GM18951 (cell line): ENCODE data around the gene CDC20B.

Experiments
- POLR2A ChIP-seq: IDR thresholded peaks from 4 replicates; pipeline ENCODE4 v1.6.1; 2011; ENCODE audit warnings: mild to moderate bottlenecking; ENCODE audit not compliant: insufficient read length, insufficient read depth; ENCODE audit errors: extremely low read depth
- in situ Hi-C: fragments of 300-500 bp; cut with MboI; formaldehyde crosslinking; loops from one replicate; pipeline ENCODE4 v1.12.0; 2022; ENCODE audit warnings: low sequenced_read_pairs, mixed read lengths, inconsistent platforms; ENCODE audit not compliant: unreplicated experiment

The CDC20B gene

GRCh38 chr5:55177078-55177477, 4.1 kb upstream of the CDC20B start:
- in situ Hi-C loops: loop anchor here (10.0 kb wide), 1 partner anchor 528 kb away; no protein-coding TSS in a partner anchor
- TF ChIP-seq POLR2A: no peak

GRCh38 chr5:55176176-55176818, 3.3 kb upstream of the CDC20B start:
- in situ Hi-C loops: loop anchor here (10.0 kb wide), 1 partner anchor 529 kb away; no protein-coding TSS in a partner anchor
- no peak for TF ChIP-seq POLR2A

- no peak for TF ChIP-seq POLR2A
Observed at GRCh38 chr5:55175781-55176175, 2.8 kb upstream of the CDC20B start.

GRCh38 chr5:55173687-55174230, 782 bp upstream of the CDC20B start:
- TF ChIP-seq POLR2A: no peak
- in situ Hi-C loops: loop anchor here (10.0 kb wide), 1 partner anchor 531 kb away; no protein-coding TSS in a partner anchor

More at GRCh38 chr5:55175781-55176175, 2.8 kb upstream of the CDC20B start:
- in situ Hi-C loops: loop anchor here (10.0 kb wide), 1 partner anchor 529 kb away; no protein-coding TSS in a partner anchor

- no peak for TF ChIP-seq POLR2A
- in situ Hi-C loops: loop anchor here (10.0 kb wide), 1 partner anchor 533 kb away; no protein-coding TSS in a partner anchor
Observed at GRCh38 chr5:55172051-55172899, 702 bp downstream of the CDC20B start.

GRCh38 chr5:55171471-55171870, 1.5 kb downstream of the CDC20B start:
- TF ChIP-seq POLR2A: no peak
- in situ Hi-C loops: loop anchor here (10.0 kb wide), 1 partner anchor 533 kb away; no protein-coding TSS in a partner anchor

- in situ Hi-C loops: no loop called here
- no peak for TF ChIP-seq POLR2A
Observed at GRCh38 chr5:55162666-55163065, 10.3 kb downstream of the CDC20B start.

GRCh38 chr5:55160493-55161209, 12.3 kb downstream of the CDC20B start:
- in situ Hi-C loops: no loop called here
- no peak for TF ChIP-seq POLR2A

GRCh38 chr5:55159763-55160492, 13.0 kb downstream of the CDC20B start, which contains the start of gene GPX8:
Gene GPX8 (plus strand): TSS chr5:55160171. CDS start chr5:55160193, 22 bp downstream.
- TF ChIP-seq POLR2A: no peak
- in situ Hi-C loops: no loop called here

- in situ Hi-C loops: no loop called here
- TF ChIP-seq POLR2A: no peak
Observed at GRCh38 chr5:55154873-55155272, 18.1 kb downstream of the CDC20B start.

GRCh38 chr5:55151923-55152842, 20.8 kb downstream of the CDC20B start:
- TF ChIP-seq POLR2A: no peak
- in situ Hi-C loops: no loop called here
